GM12878 (cell line): ENCODE measurements around the gene COL19A1. TPM values are rescaled to one million over a fixed set of nuclear protein-coding genes. Genes with fewer than 3 reads are reported as not detected.
"Not testable (repeated sequence)": the region's sequence is repeated elsewhere in the genome, so short reads cannot be mapped to it uniquely, and the experiment has no call there.

Experiments used
- ATAC-seq: fragments of 200-7000 bp; cut with Tn5 transposase; 3 replicates; pipeline ENCODE4 v1.9.1; 2020; ENCODE audit warnings: mild to moderate bottlenecking, moderate library complexity
- BruUV-seq: library from RNA; stranded (reverse); fragments of 400-500 nt; replicated peaks from 2 replicates; lab custom pipeline; 2021; lab: Mats Ljungman, UMichigan
- CTCF ChIA-PET: fragments of 300-600 bp; sonication (Branson Sonifier 250); formaldehyde crosslinking; extraction: SDS; loops from one replicate; lab custom pipeline; 2021; ENCODE audit warnings: inconsistent platforms; lab: Yijun Ruan, JAX
- POLR2A ChIA-PET: fragments of 350-600 bp; formaldehyde crosslinking; extraction: SDS; loops from one replicate; lab custom pipeline; 2021; ENCODE audit warnings: inconsistent platforms; lab: Charles Lee
- RAD21 ChIA-PET: fragments of 300-600 bp; sonication (Branson Sonifier 250); formaldehyde crosslinking; loops from one replicate; lab custom pipeline; 2023; ENCODE audit warnings: antibody characterized with exemption; ENCODE audit not compliant: unreplicated experiment; lab: Charles Lee
- SMC1A ChIA-PET: fragments of 300-600 bp; sonication (Branson Sonifier 250); formaldehyde crosslinking; loops from one replicate; lab custom pipeline; 2023; ENCODE audit not compliant: unreplicated experiment, uncharacterized antibody; lab: Charles Lee
- DNase-seq: peaks from one replicate; pipeline ENCODE4 v3.0.0-alpha.2; 2011; ENCODE audit warnings: low read depth, low spot score
- FAIRE-seq: peaks from 3 replicates; lab custom pipeline; 2011; peaks lifted over from hg19 to GRCh38; lab: Jason Lieb, UNC
- H2AFZ ChIP-seq: 2 replicates; pipeline ENCODE4 v1.6.0; 2011; ENCODE audit warnings: low read depth, low read length, control low read depth; ENCODE audit not compliant: control insufficient read depth
- H3K27ac ChIP-seq: 2 replicates; pipeline ENCODE4 v1.5.1; 2011; ENCODE audit warnings: control low read depth; ENCODE audit not compliant: control insufficient read depth, insufficient read depth
- H3K27me3 ChIP-seq, 2 experiments: replicated peaks in 1 of 2; 2 replicates each; pipeline versions ENCODE4 v1.6.0 to v1.6.1; 2011; ENCODE audit warnings: low read length in 1 of 2; ENCODE audit not compliant: control insufficient read depth in 2 of 2, insufficient read depth in 2 of 2
- H3K36me3 ChIP-seq, 2 experiments: 2 replicates each; pipeline ENCODE4 v1.5.1; 2011; ENCODE audit warnings: low read length in 1 of 2; ENCODE audit not compliant: control insufficient read depth in 2 of 2, insufficient read depth in 2 of 2
- H3K4me1 ChIP-seq: 2 replicates; pipeline ENCODE4 v1.6.1; 2011; ENCODE audit warnings: mild to moderate bottlenecking, low read length, moderate library complexity, mixed read lengths; ENCODE audit not compliant: control insufficient read depth, insufficient read depth
- H3K4me2 ChIP-seq: 2 replicates; pipeline ENCODE4 v1.6.0; 2011; ENCODE audit warnings: control low read depth; ENCODE audit not compliant: control insufficient read depth, insufficient read depth
- H3K4me3 ChIP-seq: fragments of 200-600 bp; sonication (generic); 2 replicates; pipeline ENCODE4 v1.5.1; 2016
- H3K79me2 ChIP-seq: 2 replicates; pipeline ENCODE4 v1.6.0; 2011; ENCODE audit warnings: low read length; ENCODE audit not compliant: control insufficient read depth, insufficient read depth
- H3K9ac ChIP-seq: 2 replicates; pipeline ENCODE4 v1.8.0; 2011; ENCODE audit warnings: low read length, control low read depth, mixed read lengths; ENCODE audit not compliant: control insufficient read depth, insufficient read depth
- H3K9me3 ChIP-seq: replicated peaks from 3 replicates; pipeline ENCODE4 v1.5.1; 2011; ENCODE audit warnings: mild to moderate bottlenecking, low read length; ENCODE audit not compliant: control insufficient read depth, insufficient read depth
- H4K20me1 ChIP-seq: 2 replicates; pipeline ENCODE4 v1.6.0; 2011; ENCODE audit not compliant: control insufficient read depth, insufficient read depth
- NFYB ChIP-seq: IDR thresholded peaks from 2 replicates; pipeline ENCODE4 v1.6.1; 2011; ENCODE audit warnings: low read depth, mild to moderate bottlenecking, low read length, improper control_type of control experiment, moderate library complexity; ENCODE audit not compliant: insufficient read depth
- ZSCAN29 ChIP-seq: fragments of 450-650 bp; IDR thresholded peaks from 2 replicates; pipeline ENCODE4 v1.6.1; 2017; ENCODE audit warnings: mild to moderate bottlenecking, moderate library complexity
- WGBS: methylation state at CpG from one replicate; pipeline ENCODE4 v1.1.6; 2016; ENCODE audit warnings: low lambda C conversion rate; ENCODE audit not compliant: insufficient replicate concordance, insufficient coverage; ENCODE audit errors: missing lambda C conversion rate; 5-methylcytosine and 5-hydroxymethylcytosine counted together
- in situ Hi-C: fragments of 300-500 bp; cut with MboI; formaldehyde crosslinking; loops from 9 replicates; pipeline ENCODE4 v1.14.3; 2018; ENCODE audit warnings: mixed read lengths
- intact Hi-C: fragments of 100-400 bp; cut with micrococcal nuclease; formaldehyde crosslinking; loops from one replicate; pipeline ENCODE4 v1.14.2; 2022; ENCODE audit not compliant: unreplicated experiment
- polyA plus RNA-seq, 11 experiments: library from polyadenylated mRNA; depleted of rRNA in 4 of 11; unstranded in 6 of 11; stranded (reverse) in 5 of 11; fragments of >200 nt; fragmentation: Nextera tagmentation in 4 of 11; fragmentation: Illumina TruSeq in 1 of 11; extraction: Ambion mirVana in 4 of 11; extraction: Trizol in 1 of 11; gene quantifications; 1 replicate in 1 of 11; 2 replicates in 10 of 11; pipeline versions ENCODE4 v1.2.1 to v1.2.3, GENCODE V29; 2011 to 2016; ENCODE audit warnings: inconsistent platforms in 2 of 11, missing spikeins in 2 of 11, low read depth in 1 of 11
- total RNA-seq, 4 experiments: library from RNA; depleted of rRNA in 3 of 4; stranded (reverse); fragments of >200 nt in 3 of 4; fragmentation: Illumina TruSeq in 1 of 4; extraction: Trizol in 1 of 4; gene quantifications; 2 replicates each; pipeline versions ENCODE4 v1.2.1 to v1.2.3, GENCODE V29; 2013 to 2021
- TF ChIP-seq, protein P1 (sequence below): fragments of 450-650 bp; conservative IDR thresholded peaks from 2 replicates; pipeline ENCODE4 v1.6.1; 2017; ENCODE audit warnings: mild to moderate bottlenecking, moderate library complexity
- TF ChIP-seq, protein P2 (sequence below): fragments of 450-650 bp; IDR thresholded peaks from 2 replicates; pipeline ENCODE4 v1.6.1; 2017; ENCODE audit warnings: mild to moderate bottlenecking

COL19A1 gene
- total and polyA plus RNA-seq, 10 of the 15 experiments (the other 5 are each of a cell fraction or from before 2014, with no cell fraction given) = 1.1 to 13.5 (median 4.1) TPM

DNA sequence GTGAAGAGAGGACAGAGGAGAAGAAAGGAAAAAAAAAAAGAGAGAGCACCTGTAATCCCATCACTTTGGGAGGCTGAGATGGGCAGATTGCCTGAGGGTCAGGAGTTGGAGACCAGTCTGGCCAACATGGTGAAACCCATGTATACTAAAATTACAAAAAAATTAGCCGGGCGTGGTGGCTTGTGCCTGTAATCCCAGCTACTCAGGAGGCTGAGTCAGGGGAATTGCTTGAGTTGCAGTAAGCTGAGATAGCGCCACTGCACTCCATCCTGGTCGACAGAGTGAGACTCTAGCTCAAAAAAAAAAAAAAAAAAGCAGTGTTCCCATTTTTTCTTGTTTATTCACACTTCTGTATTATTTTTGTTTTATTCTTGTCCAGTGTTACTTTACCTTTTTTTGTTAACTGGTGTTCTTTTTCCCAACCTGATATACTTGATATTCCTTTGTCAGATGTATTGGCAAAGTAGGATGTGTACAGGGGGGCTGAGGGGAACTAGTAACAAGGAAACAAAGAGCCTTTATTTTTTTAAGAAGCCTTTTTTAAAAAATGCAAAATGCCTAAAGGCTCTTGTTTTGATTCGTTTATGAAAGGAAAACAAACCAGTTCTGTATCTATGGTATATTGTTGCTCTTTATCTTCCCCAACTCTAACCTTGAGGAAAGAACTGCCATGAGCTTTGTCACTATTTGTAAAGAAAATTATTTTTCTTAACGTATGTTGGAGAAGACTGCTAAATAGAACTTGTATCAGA, 22.3 kb downstream of the COL19A1 start (continued):
- no peak for TF ChIP-seq ZSCAN29
- TF ChIP-seq, protein P1, sequence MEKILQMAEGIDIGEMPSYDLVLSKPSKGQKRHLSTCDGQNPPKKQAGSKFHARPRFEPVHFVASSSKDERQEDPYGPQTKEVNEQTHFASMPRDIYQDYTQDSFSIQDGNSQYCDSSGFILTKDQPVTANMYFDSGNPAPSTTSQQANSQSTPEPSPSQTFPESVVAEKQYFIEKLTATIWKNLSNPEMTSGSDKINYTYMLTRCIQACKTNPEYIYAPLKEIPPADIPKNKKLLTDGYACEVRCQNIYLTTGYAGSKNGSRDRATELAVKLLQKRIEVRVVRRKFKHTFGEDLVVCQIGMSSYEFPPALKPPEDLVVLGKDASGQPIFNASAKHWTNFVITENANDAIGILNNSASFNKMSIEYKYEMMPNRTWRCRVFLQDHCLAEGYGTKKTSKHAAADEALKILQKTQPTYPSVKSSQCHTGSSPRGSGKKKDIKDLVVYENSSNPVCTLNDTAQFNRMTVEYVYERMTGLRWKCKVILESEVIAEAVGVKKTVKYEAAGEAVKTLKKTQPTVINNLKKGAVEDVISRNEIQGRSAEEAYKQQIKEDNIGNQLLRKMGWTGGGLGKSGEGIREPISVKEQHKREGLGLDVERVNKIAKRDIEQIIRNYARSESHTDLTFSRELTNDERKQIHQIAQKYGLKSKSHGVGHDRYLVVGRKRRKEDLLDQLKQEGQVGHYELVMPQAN = no peak

DNA sequence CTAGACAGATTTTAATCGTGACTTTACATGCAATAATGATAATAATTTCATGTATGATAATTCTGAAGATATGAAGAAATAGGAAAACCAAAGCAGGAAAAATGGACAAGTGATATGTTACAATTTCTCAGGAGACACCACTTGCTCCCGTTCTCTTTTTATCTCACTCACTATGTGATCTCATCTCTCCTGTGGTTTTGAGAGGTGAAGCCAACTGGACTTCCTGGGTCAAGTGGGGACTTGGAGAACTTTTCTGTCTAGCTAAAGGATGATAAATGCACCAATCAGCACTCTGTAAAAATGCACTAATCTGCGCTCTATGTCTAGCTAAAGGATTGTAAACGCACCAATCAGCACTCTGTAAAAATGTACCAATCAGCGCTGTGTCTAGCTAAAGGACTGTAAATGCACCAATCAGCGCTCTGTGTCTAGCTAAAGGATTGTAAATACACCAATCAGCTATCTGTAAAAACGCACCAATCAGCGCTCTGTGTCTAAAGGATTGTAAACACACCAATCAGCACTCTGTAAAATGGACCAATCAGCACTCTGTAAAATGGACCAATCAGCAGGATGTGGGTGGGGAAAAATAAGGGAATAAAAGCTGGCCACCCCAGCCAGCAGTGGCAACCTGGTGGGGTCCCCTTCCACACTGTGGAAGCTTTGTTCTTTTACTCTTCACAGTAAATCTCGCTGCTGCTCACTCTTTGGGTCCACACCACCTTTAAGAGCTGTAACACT, 23.0 kb downstream of the COL19A1 start:
- H3K4me3 ChIP-seq, H2AFZ ChIP-seq, in situ Hi-C loops, DNase-seq, H3K4me1 ChIP-seq, BruUV-seq, H3K4me2 ChIP-seq, intact Hi-C loops, H3K79me2 ChIP-seq, H4K20me1 ChIP-seq, H3K27me3 ChIP-seq, ATAC-seq, H3K36me3 ChIP-seq, FAIRE-seq, H3K9ac ChIP-seq, H3K27ac ChIP-seq: not testable (repeated sequence)
- ChIA-PET RAD21 (interaction anchor here (0.9 to 1.1 kb wide), 2 partner anchors 12 to 74 kb away, joined by 3 read pairs; no protein-coding TSS in a partner anchor), POLR2A (interaction anchor here (1.1 kb wide), 1 partner anchor 18 kb away, joined by 4 read pairs; no protein-coding TSS in a partner anchor), CTCF (interaction anchor here (0.9 to 1.6 kb wide), 3 partner anchors 8 to 92 kb away, joined by 3 to 4 read pairs (median 3); partner anchors contain the start of gene LMBRD1), SMC1A (interaction anchor here (0.6 to 1.7 kb wide), 4 partner anchors 9 to 22 kb away, joined by 3 to 8 read pairs (median 5); no protein-coding TSS in a partner anchor)
- 98% methylated on average over 9 of the region's 9 CpGs for WGBS
- H3K9me3 ChIP-seq = peaks cover 13% of the 10 kb centered on the region
- peak; percentile 72 for TF ChIP-seq NFYB
- TF ChIP-seq, protein P2, sequence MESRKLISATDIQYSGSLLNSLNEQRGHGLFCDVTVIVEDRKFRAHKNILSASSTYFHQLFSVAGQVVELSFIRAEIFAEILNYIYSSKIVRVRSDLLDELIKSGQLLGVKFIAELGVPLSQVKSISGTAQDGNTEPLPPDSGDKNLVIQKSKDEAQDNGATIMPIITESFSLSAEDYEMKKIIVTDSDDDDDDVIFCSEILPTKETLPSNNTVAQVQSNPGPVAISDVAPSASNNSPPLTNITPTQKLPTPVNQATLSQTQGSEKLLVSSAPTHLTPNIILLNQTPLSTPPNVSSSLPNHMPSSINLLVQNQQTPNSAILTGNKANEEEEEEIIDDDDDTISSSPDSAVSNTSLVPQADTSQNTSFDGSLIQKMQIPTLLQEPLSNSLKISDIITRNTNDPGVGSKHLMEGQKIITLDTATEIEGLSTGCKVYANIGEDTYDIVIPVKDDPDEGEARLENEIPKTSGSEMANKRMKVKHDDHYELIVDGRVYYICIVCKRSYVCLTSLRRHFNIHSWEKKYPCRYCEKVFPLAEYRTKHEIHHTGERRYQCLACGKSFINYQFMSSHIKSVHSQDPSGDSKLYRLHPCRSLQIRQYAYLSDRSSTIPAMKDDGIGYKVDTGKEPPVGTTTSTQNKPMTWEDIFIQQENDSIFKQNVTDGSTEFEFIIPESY = peak; percentile 52; the same call in 1 of the 2 replicates

DNA sequence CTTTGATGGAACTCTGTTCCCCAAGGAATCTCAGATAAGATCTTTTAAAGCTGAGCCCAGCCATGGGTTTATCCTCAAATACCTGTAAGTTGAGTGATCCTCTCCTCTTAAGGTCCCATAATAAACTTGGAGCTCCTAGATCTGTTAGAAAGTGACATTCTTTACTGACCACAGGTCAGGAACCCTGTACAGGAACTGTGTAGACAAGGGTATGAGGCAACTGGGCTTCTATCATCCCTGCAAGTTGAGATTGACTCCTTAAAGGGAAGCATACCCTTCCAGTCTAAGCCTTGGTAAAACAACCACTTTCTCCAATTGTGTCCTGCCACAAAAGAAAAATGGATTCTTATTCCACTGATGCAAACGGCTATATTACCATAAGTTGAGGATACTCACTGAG, 26.2 kb downstream of the COL19A1 start:
- RAD21 ChIA-PET = interaction anchor here (4.2 to 4.7 kb wide), 2 partner anchors 12 to 26 kb away, joined by 41 to 52 read pairs; partner anchors contain the start of gene COL19A1
- peaks cover 10% of the 10 kb centered on the region for H3K9me3 ChIP-seq
- H3K4me2 ChIP-seq, H2AFZ ChIP-seq, FAIRE-seq, H3K4me3 ChIP-seq, ATAC-seq, intact Hi-C loops, H3K27me3 ChIP-seq, H3K79me2 ChIP-seq, H3K36me3 ChIP-seq, H4K20me1 ChIP-seq, BruUV-seq, H3K27ac ChIP-seq, DNase-seq, H3K9ac ChIP-seq, in situ Hi-C loops: not testable (repeated sequence)
- POLR2A ChIA-PET = interaction anchor here (0.9 to 2.7 kb wide), 4 partner anchors 8 to 26 kb away, joined by 3 to 6 read pairs (median 4); partner anchors contain the start of gene COL19A1
- WGBS = 93% methylated on average over 1 of the region's 1 CpG
- peaks cover 11% of the 10 kb centered on the region; the same call in 1 of the 2 replicates for H3K4me1 ChIP-seq
- SMC1A ChIA-PET = interaction anchor here (1.2 to 2.5 kb wide), 4 partner anchors 10 to 27 kb away, joined by 4 to 16 read pairs (median 8); no protein-coding TSS in a partner anchor
- CTCF ChIA-PET = interaction anchor here (1.5 to 2.1 kb wide), 3 partner anchors 10 to 77 kb away, joined by 5 to 8 read pairs (median 5); no protein-coding TSS in a partner anchor
